Neural progenitor cell (in vitro differentiated cells): ENCODE data around the gene INPP5K.

Experiments
- EZH2 ChIP-seq: fragments of 200-600 bp; sonication (generic); IDR thresholded peaks from 2 replicates; pipeline ENCODE4 v1.6.1; 2017; ENCODE audit warnings: antibody characterized with exemption, mild to moderate bottlenecking, moderate library complexity
- TF ChIP-seq, protein P1 (sequence below): fragments of 200-600 bp; sonication (generic); IDR thresholded peaks from 2 replicates; pipeline ENCODE4 v1.5.1; 2017; ENCODE audit warnings: antibody characterized with exemption, mild to moderate bottlenecking

DNA sequence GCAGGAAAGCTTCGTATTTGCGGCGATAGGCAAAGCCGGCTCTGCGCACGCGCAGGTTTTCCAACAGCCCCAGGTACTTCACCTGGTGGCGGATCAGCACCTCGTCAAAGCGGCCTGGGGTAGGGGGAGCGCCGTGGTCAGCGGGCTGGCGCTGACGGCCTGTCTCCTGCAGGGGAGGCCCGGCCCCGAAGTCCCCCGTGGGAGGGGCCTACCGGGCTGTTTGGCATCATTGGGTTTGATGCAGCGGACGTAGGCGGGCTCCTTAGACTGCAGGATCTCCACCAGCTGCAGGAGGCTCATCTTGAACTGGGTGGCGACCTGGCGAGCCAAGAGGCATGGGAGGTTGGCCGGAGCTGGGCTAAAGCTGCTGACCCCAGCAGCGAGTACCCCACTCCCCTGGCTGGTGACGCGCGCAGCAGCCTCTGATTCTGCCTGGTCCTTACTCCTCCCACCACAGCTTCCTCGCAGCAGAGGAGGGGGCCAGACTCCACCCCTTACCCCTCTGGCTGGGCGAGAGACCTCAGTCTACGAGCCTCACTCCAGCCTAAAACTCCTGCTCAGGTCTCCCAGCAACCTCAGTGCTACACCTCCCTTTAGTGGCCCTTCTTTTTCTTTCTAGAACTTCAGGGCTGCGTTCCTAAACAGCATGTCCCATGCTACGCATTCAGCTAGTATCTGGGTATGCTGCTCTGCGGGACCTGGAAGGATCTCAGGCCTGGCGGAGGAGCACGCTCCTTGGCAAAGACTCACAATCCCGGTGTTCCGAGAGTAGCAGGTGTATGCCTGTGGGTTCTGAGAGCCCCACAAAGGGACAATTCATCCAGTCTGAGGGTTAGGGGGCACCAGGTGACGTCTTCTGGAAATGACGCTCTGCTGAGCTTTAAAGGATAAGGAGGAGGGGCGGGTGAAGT, 44.2 kb downstream of the INPP5K start:
- TF ChIP-seq, protein P1, sequence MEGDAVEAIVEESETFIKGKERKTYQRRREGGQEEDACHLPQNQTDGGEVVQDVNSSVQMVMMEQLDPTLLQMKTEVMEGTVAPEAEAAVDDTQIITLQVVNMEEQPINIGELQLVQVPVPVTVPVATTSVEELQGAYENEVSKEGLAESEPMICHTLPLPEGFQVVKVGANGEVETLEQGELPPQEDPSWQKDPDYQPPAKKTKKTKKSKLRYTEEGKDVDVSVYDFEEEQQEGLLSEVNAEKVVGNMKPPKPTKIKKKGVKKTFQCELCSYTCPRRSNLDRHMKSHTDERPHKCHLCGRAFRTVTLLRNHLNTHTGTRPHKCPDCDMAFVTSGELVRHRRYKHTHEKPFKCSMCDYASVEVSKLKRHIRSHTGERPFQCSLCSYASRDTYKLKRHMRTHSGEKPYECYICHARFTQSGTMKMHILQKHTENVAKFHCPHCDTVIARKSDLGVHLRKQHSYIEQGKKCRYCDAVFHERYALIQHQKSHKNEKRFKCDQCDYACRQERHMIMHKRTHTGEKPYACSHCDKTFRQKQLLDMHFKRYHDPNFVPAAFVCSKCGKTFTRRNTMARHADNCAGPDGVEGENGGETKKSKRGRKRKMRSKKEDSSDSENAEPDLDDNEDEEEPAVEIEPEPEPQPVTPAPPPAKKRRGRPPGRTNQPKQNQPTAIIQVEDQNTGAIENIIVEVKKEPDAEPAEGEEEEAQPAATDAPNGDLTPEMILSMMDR = no peak
- TF ChIP-seq EZH2 = no peak
